ENCODE data around the gene TMEM161A.
"Not testable (repeated sequence)": the region's sequence is repeated elsewhere in the genome, so short reads cannot be mapped to it uniquely, and the experiment has no call there.

Gene TMEM161A

DNA sequence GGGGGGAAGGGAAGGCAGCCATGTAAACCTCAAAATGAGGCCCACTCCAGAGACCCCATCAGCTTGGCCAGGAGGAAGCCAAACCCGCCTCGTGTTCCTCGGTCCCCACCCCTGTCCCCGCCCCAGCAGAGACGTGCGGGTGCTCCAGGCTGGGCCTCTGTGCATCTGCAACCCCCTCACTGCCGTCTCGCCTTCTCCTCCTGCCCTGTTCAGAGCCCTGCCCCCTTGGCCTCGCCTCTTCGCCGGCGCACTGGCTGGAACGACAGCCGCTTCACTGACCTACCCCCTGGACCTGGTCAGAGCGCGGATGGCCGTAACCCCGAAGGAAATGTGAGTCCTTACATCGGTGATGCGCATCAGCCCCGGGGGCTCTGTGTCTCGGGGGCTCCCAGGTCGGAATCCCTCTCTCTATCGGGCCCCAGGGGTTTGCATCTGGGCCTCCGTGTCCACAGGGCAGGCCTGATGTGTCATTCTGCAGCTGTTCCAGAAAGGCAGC, 32.2 kb downstream of the TMEM161A start:
- H3K4me3 ChIP-seq (ENCODE audit: control insufficient read depth, low read depth, low read length), result peak overlapping the region; percentile 52
- TF ChIP-seq, protein P1, sequence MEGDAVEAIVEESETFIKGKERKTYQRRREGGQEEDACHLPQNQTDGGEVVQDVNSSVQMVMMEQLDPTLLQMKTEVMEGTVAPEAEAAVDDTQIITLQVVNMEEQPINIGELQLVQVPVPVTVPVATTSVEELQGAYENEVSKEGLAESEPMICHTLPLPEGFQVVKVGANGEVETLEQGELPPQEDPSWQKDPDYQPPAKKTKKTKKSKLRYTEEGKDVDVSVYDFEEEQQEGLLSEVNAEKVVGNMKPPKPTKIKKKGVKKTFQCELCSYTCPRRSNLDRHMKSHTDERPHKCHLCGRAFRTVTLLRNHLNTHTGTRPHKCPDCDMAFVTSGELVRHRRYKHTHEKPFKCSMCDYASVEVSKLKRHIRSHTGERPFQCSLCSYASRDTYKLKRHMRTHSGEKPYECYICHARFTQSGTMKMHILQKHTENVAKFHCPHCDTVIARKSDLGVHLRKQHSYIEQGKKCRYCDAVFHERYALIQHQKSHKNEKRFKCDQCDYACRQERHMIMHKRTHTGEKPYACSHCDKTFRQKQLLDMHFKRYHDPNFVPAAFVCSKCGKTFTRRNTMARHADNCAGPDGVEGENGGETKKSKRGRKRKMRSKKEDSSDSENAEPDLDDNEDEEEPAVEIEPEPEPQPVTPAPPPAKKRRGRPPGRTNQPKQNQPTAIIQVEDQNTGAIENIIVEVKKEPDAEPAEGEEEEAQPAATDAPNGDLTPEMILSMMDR (conservative IDR thresholded peaks at IDR 0.05; ENCODE audit: control insufficient read depth, insufficient read depth, low read depth, low read length), result no peak
- peak; percentile 26 for DNase-seq (ENCODE audit: low read depth)

DNA sequence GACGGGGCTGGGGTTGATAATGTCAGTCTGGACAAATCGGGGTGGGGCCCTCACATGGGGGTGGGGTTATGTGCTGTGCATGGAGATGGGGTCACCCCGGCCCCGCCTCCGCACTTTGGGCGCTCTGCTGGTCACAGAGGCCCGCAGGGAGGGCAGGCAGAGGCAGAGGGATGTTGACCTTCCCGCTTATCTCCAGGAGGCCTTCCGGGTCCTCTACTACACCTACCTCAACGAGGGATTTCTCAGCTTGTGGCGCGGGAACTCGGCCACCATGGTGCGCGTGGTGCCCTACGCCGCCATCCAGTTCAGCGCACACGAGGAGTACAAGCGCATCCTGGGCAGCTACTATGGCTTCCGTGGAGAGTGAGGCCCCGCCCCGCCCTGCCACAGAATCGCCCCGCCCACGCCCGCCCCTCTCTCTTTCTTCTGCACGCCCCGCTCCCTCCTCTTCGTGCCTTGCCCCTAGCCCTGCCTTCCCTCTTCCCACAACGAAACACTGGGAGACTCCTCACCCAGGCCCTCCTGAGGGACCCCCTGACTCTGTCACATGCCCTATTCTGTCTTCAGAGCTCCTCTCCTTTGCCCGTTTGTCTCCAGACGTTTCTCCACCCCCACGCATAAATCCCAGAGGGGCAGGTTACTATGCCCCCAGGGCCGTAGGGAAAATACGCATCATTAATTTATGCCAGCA, 32.8 kb downstream of the TMEM161A start:
- TF ChIP-seq, protein P1 (conservative IDR thresholded peaks at IDR 0.05; ENCODE audit: control insufficient read depth, insufficient read depth, low read depth, low read length), result no peak
- H3K4me3 ChIP-seq (ENCODE audit: control insufficient read depth, low read depth, low read length), result peak overlapping the region; percentile 52
- peak; percentile 51 for DNase-seq (ENCODE audit: low read depth)

DNA sequence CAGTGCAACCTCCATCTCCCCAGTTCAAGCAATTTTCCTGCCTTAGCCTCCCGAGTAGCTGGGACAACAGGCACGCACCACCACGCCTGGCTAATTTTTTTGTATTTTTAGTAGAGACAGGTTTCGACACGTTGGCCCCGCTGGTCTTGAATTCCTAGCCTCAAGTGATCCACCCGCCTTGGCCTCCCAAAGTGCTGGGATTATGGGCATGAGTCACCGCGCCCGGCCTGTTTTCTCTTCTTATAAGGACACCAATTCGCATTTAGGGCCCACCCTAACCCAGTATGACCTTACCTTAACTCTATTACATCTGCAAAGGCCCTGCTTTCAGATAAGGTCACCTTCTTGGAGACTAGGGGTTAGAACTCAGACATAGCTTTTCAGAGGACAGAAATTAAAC, 35.1 kb downstream of the TMEM161A start:
- H3K4me3 ChIP-seq (ENCODE audit: control insufficient read depth, low read depth, low read length), result no peak overlapping the region
- DNase-seq (ENCODE audit: low read depth), result no peak
- TF ChIP-seq, protein P1 (conservative IDR thresholded peaks at IDR 0.05; ENCODE audit: control insufficient read depth, insufficient read depth, low read depth, low read length), result no peak

DNA sequence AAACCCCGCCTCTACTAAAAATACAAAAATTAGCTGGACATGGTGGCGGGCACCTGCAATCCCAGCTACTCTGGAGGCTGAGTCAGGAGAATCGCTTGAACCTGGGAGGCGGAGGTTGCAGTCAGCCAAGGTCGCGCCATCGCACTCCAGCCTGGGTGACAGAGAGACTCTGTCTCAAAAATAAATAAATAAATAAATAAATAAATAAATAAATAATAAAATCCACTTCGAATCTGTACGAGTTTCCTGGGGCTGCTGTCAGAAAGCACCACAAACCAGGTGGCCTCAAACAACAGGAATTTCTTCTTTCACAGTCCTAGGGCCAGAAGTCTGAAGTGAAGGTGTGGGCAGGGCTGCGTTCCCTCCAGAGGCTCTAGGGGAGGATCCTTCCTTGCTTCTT, 35.7 kb downstream of the TMEM161A start:
- DNase-seq (ENCODE audit: low read depth); H3K4me3 ChIP-seq (ENCODE audit: control insufficient read depth, low read depth, low read length): not testable (repeated sequence)

DNA sequence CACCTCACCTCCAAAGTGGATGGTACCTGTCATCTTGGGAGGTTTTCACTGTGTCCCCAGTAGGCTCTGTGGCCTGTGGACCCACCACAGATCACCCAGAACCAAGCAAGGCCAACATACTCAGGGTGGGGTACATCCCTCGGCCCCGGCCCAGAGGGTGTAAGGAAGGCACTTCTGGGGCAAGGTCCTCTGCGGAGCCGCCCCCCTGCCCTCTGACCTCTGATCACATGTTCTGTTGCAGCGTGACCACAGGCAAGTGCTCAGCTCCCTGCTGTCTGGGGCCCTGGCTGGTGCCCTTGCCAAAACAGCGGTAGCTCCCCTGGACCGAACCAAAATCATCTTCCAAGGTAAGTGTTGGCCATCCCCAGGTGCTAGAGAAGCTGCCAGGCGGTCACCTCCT, 36.7 kb downstream of the TMEM161A start:
- no peak for DNase-seq (ENCODE audit: low read depth)
- TF ChIP-seq, protein P1 (conservative IDR thresholded peaks at IDR 0.05; ENCODE audit: control insufficient read depth, insufficient read depth, low read depth, low read length), result no peak
- no peak overlapping the region for H3K4me3 ChIP-seq (ENCODE audit: control insufficient read depth, low read depth, low read length)

DNA sequence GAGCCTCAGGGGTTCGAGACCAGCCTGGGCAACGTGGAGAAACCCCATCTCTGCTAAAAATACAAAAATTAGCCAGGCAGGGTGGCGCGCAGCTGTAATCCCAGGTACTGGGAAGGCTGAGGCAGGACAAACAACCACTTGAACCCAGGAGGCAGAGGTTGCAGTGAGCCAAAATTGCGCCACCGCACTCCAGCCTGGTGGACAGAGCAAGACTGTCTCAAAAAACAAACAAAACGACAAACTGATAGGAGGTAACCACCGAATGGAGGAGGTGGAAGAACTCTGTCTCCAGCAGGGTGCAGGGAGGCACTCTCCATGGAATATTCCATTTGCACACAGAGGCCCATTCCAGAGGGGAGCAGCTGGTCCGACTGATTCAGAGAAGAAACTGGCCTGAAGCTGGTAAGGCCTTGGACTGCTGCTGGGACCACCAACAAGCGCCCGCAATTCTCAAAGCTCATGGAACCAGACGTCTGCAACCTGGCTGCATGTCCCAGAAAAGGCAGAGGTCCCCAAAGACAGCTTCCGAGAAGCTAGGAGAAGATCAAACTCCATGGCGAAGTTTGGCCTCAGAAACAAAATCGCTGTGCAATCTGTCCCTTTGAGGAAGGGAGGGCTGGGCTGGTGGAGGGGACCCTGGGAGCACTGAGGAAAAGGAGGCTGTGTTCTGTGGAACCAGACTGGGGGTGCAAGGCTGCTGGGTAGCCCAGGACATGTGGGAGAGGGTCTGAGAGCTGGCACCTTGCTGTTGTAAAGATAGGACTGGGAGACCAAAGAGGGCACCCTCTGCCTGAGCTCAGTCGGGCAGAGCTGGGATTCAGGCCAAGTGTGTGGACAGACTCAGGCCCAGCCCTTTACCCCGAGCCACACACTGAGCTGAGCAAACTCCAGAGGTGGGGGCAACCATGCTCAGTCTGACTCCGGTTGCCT, 39.3 kb downstream of the TMEM161A start:
- DNase-seq (ENCODE audit: low read depth), result no peak
- TF ChIP-seq, protein P1 (conservative IDR thresholded peaks at IDR 0.05; ENCODE audit: control insufficient read depth, insufficient read depth, low read depth, low read length), result no peak
- H3K4me3 ChIP-seq (ENCODE audit: control insufficient read depth, low read depth, low read length), result no peak overlapping the region

All from fibroblast of mammary gland (primary cell).